CD4-positive, alpha-beta T cell (primary cell): ENCODE data around the gene DVL1. TPM values are rescaled to one million over a fixed set of nuclear protein-coding genes. Genes with fewer than 3 reads are reported as not detected.

Experiments used
- ATAC-seq: fragments of 200-7000 bp; cut with Tn5 transposase; one replicate; pipeline ENCODE4 v1.10.0; 2022; ENCODE audit warnings: mild to moderate bottlenecking; ENCODE audit not compliant: poor library complexity
- CTCF ChIA-PET: fragments of 350-600 bp; sonication (Branson Sonifier 250); formaldehyde crosslinking; loops from one replicate; lab custom pipeline; 2021; ENCODE audit warnings: antibody characterized with exemption, inconsistent platforms; lab: Charles Lee
- POLR2A ChIA-PET: fragments of 350-600 bp; sonication (Branson Sonifier 250); formaldehyde crosslinking; loops from one replicate; lab custom pipeline; 2021; ENCODE audit warnings: antibody characterized with exemption, inconsistent platforms; lab: Charles Lee
- DNase-seq, 14 experiments: peaks; one replicate each; pipeline ENCODE4 v3.0.0-alpha.2; 2013 to 2020; ENCODE audit warnings: mixed read lengths in 2 of 14
- H3K27ac ChIP-seq, 2 donors: one replicate each; pipeline versions ENCODE4 v1.5.1 to v1.7.0; 2013; ENCODE audit warnings: low read length in 2 of 2, low read depth in 1 of 2, mild to moderate bottlenecking in 1 of 2
- H3K27me3 ChIP-seq, 2 experiments: 1 replicate in 1 of 2; 2 replicates in 1 of 2; pipeline versions ENCODE4 v1.6.1 to v1.7.0; 2013; ENCODE audit warnings: low read length in 2 of 2, control low read depth in 1 of 2, mild to moderate bottlenecking in 1 of 2, moderate library complexity in 1 of 2; ENCODE audit not compliant: insufficient read depth in 2 of 2, control insufficient read depth in 1 of 2
- H3K36me3 ChIP-seq: one replicate; pipeline ENCODE4 v1.6.1; 2013; ENCODE audit warnings: low read length, control low read depth; ENCODE audit not compliant: insufficient read depth
- H3K4me1 ChIP-seq: one replicate; pipeline ENCODE4 v1.6.1; 2013; ENCODE audit warnings: low read length, control low read depth; ENCODE audit not compliant: insufficient read depth
- H3K4me3 ChIP-seq: one replicate; pipeline ENCODE4 v1.5.1; 2013; ENCODE audit warnings: mild to moderate bottlenecking, low read length, moderate library complexity
- H3K9me3 ChIP-seq, 2 experiments: 1 replicate in 1 of 2; 2 replicates in 1 of 2; pipeline versions ENCODE4 v1.6.1 to v1.7.0; 2013; ENCODE audit warnings: low read length in 2 of 2, mild to moderate bottlenecking in 2 of 2, control low read depth in 1 of 2, moderate library complexity in 1 of 2; ENCODE audit not compliant: control insufficient read depth in 1 of 2, insufficient read depth in 1 of 2
- H3K27ac Mint-ChIP-seq: one replicate; pipeline ENCODE4 v1.8.0; 2020; ENCODE audit warnings: mixed read lengths
- H3K27me3 Mint-ChIP-seq: one replicate; pipeline ENCODE4 v1.8.0; 2021; ENCODE audit warnings: mixed read lengths
- H3K36me3 Mint-ChIP-seq: one replicate; pipeline ENCODE4 v1.8.0; 2021; ENCODE audit warnings: low read depth, mixed read lengths
- H3K4me1 Mint-ChIP-seq: one replicate; pipeline ENCODE4 v1.8.0; 2021; ENCODE audit warnings: low read depth, mixed read lengths
- H3K4me3 Mint-ChIP-seq: one replicate; pipeline ENCODE4 v1.8.0; 2020; ENCODE audit warnings: mild to moderate bottlenecking, mixed read lengths
- H3K9me3 Mint-ChIP-seq: one replicate; pipeline ENCODE4 v1.8.0; 2020; ENCODE audit warnings: mixed read lengths
- CTCF ChIP-seq: fragments of 200-600 bp; IDR thresholded peaks from one replicate; pipeline ENCODE4 v1.8.0; 2022; ENCODE audit warnings: antibody characterized with exemption, mild to moderate bottlenecking
- intact Hi-C, 2 experiments: fragments of 100-400 bp; cut with DNase I in 1 of 2; cut with micrococcal nuclease in 1 of 2; formaldehyde crosslinking; loops; one replicate each; pipeline versions ENCODE4 v1.15.1 to v1.9.0; 2023 to 2025; cut with DNase I, micrococcal nuclease
- total RNA-seq, 174 experiments: library from RNA in 2 of 174; stranded (reverse) in 2 of 174; gene quantifications; one replicate each; pipeline ENCODE4 v1.2.3 and lab custom pipeline; 2021 to 2026

The DVL1 gene
- total RNA-seq, 2 experiments from 2014 or later: 44.9 to 45.5 TPM

GRCh38 chr1:1298861-1299685 lies 50.1 kb downstream of the DVL1 start:
- ATAC-seq: no peak
- intact Hi-C loops: no loop called here
- DNase-seq: no peak
- H3K27me3 ChIP-seq: no peaks in the 10 kb centered on the region
- Mint-ChIP-seq H3K36me3 (no peaks in the 10 kb centered on the region), H3K27ac (no peak overlapping the region), H3K4me1 (no peaks in the 10 kb centered on the region), H3K9me3 (no peaks in the 10 kb centered on the region), H3K4me3 (no peak overlapping the region), H3K27me3 (no peaks in the 10 kb centered on the region)
- no peak overlapping the region for H3K4me3 ChIP-seq
- no peak overlapping the region for H3K27ac ChIP-seq
- ChIA-PET POLR2A (no interaction called here), CTCF (no interaction called here)
- no peak for TF ChIP-seq CTCF
- H3K9me3 ChIP-seq: no peaks in the 10 kb centered on the region
- no peaks in the 10 kb centered on the region for H3K36me3 ChIP-seq
- no peaks in the 10 kb centered on the region for H3K4me1 ChIP-seq

DNA sequence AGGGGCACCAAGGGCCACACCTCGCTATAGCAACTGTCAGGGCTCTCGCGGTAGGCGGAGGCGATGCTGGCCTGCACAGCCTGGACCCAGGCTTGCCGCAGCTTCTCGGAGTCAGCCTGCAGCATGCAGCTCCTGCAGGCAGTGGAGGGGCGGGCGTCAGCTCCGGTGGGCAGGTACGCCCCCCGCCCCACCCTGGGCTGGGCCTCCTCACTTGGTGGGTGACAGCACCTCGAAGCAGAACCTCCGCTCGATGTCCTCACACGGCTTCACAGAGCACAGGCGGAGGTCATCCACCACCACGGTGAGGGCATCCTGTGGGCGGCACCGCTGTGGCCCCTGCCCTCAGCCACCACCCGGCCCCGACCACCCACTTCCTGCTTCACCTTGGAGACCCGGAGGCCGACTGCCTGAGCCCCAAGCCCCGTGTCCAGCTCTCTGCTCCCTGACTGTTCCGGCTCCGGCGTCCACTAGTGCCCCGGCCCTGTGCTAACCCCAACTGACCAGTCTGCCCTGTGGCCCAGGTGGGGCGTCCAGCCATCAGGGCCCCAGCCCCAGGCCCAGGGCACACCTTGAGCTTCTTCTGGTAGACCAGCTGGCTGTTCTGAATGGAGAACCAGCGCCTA lies 51.3 kb downstream of the DVL1 start:
- Mint-ChIP-seq H3K27ac (no peak overlapping the region), H3K9me3 (no peaks in the 10 kb centered on the region), H3K27me3 (no peaks in the 10 kb centered on the region), H3K36me3 (no peaks in the 10 kb centered on the region), H3K4me1 (no peaks in the 10 kb centered on the region), H3K4me3 (no peak overlapping the region)
- no peak for TF ChIP-seq CTCF
- intact Hi-C loops: no loop called here
- Histone ChIP-seq H3K4me3 (no peak overlapping the region), H3K36me3 (no peaks in the 10 kb centered on the region), H3K27ac (no peak overlapping the region), H3K27me3 (no peaks in the 10 kb centered on the region), H3K4me1 (no peaks in the 10 kb centered on the region), H3K9me3 (no peaks in the 10 kb centered on the region)
- ATAC-seq (no peak), DNase-seq (no peak)
- POLR2A ChIA-PET: no interaction called here
- CTCF ChIA-PET: no interaction called here

GRCh38 chr1:1296070-1297061 lies 52.9 kb downstream of the DVL1 start:
- no peak for TF ChIP-seq CTCF
- CTCF ChIA-PET: no interaction called here
- Histone ChIP-seq H3K9me3 (no peaks in the 10 kb centered on the region), H3K4me1 (peaks cover 9% of the 10 kb centered on the region), H3K27me3 (no peaks in the 10 kb centered on the region), H3K4me3 (no peak overlapping the region), H3K27ac (no peak overlapping the region), H3K36me3 (no peaks in the 10 kb centered on the region)
- H3K27ac Mint-ChIP-seq: no peak overlapping the region
- H3K36me3 Mint-ChIP-seq: no peaks in the 10 kb centered on the region
- no peak overlapping the region for H3K4me3 Mint-ChIP-seq
- no peak for DNase-seq
- H3K9me3 Mint-ChIP-seq: no peaks in the 10 kb centered on the region
- no peaks in the 10 kb centered on the region for H3K4me1 Mint-ChIP-seq
- H3K27me3 Mint-ChIP-seq: no peaks in the 10 kb centered on the region
- POLR2A ChIA-PET: no interaction called here
- intact Hi-C loops: no loop called here
- ATAC-seq: no peak
